Right atrium auricular region (tissue), 2 donors: Measurements from ENCODE around the gene PLCH2. TPM values are rescaled to one million over a fixed set of nuclear protein-coding genes. Genes with fewer than 3 reads are reported as not detected.

Experiments used
- DNase-seq: peaks from one replicate; pipeline ENCODE4 v3.0.0-alpha.2; 2019; ENCODE audit warnings: low spot score
- H3K27ac ChIP-seq, 2 donors: fragments of 200-600 bp; sonication (generic); 1 replicate in 1 of 2; 2 replicates in 1 of 2; pipeline ENCODE4 v1.5.1; 2016 to 2019
- H3K27me3 ChIP-seq, 2 donors: fragments of 200-600 bp; sonication (generic); one replicate each; pipeline versions ENCODE4 v1.5.1 to v1.6.0; 2017 to 2019
- H3K36me3 ChIP-seq: fragments of 200-600 bp; sonication (generic); one replicate; pipeline ENCODE4 v1.5.1; 2016
- H3K4me1 ChIP-seq, 2 donors: fragments of 200-600 bp; sonication (generic); one replicate each; pipeline versions ENCODE4 v1.5.1 to v1.6.0; 2017 to 2019
- H3K4me3 ChIP-seq, 2 donors: fragments of 200-600 bp; sonication (generic); 1 replicate in 1 of 2; 2 replicates in 1 of 2; pipeline ENCODE4 v1.5.1; 2017 to 2019; ENCODE audit warnings: mild to moderate bottlenecking in 1 of 2, moderate library complexity in 1 of 2
- H3K9me3 ChIP-seq, 2 donors: fragments of 200-600 bp; sonication (generic); one replicate each; pipeline ENCODE4 v1.5.1; 2019
- CTCF ChIP-seq, 2 donors: fragments of 200-600 bp; sonication (generic); IDR thresholded peaks; one replicate each; pipeline ENCODE4 v1.5.1; 2019; ENCODE audit warnings: antibody characterized with exemption in 2 of 2
- total RNA-seq, 2 donors: library from RNA; depleted of rRNA; stranded (reverse); fragments of >200 nt; gene quantifications; one replicate each; pipeline ENCODE4 v1.1.0, GENCODE V29; 2016

PLCH2 gene
- total RNA-seq, 2 donors from 2014 or later, result 0.12 TPM; not detected in 1

GRCh38 chr1:2451741-2452140, 24.3 kb upstream of the PLCH2 start:
- Histone ChIP-seq H3K4me3 (no peak overlapping the region), H3K4me1 (no peaks in the 10 kb centered on the region), H3K27me3 (peaks cover 0 to 9% of the 10 kb centered on the region in 2 donors), H3K27ac (no peak overlapping the region), H3K36me3 (no peaks in the 10 kb centered on the region), H3K9me3 (no peaks in the 10 kb centered on the region)
- TF ChIP-seq CTCF (IDR thresholded peaks at IDR 0.05), result no peak
- no peak for DNase-seq

- no peaks in the 10 kb centered on the region for H3K4me1 ChIP-seq
- H3K9me3 ChIP-seq, result no peaks in the 10 kb centered on the region
- H3K27ac ChIP-seq, result no peak overlapping the region
- peaks cover 0 to 9% of the 10 kb centered on the region in 2 donors for H3K27me3 ChIP-seq
- no peak for DNase-seq
- H3K4me3 ChIP-seq, result no peak overlapping the region
- no peak for TF ChIP-seq CTCF (IDR thresholded peaks at IDR 0.05)
- H3K36me3 ChIP-seq, result no peaks in the 10 kb centered on the region
Observed at GRCh38 chr1:2452201-2452931, 23.7 kb upstream of the PLCH2 start.

- TF ChIP-seq CTCF (IDR thresholded peaks at IDR 0.05), result no peak
- peaks cover 0 to 9% of the 10 kb centered on the region in 2 donors for H3K27me3 ChIP-seq
- H3K27ac ChIP-seq, result no peak overlapping the region
- no peaks in the 10 kb centered on the region for H3K4me1 ChIP-seq
- DNase-seq, result no peak
- H3K4me3 ChIP-seq, result no peak overlapping the region
- no peaks in the 10 kb centered on the region for H3K9me3 ChIP-seq
- H3K36me3 ChIP-seq, result no peaks in the 10 kb centered on the region
Observed at GRCh38 chr1:2452932-2453315, 23.2 kb upstream of the PLCH2 start.

- H3K36me3 ChIP-seq, result no peaks in the 10 kb centered on the region
- no peak for TF ChIP-seq CTCF (IDR thresholded peaks at IDR 0.05)
- no peak for DNase-seq
- H3K27me3 ChIP-seq, result peaks cover 0 to 9% of the 10 kb centered on the region in 2 donors
- no peaks in the 10 kb centered on the region for H3K9me3 ChIP-seq
- no peaks in the 10 kb centered on the region for H3K4me1 ChIP-seq
- no peak overlapping the region for H3K4me3 ChIP-seq
- no peak overlapping the region for H3K27ac ChIP-seq
Observed at GRCh38 chr1:2454227-2454626, 21.9 kb upstream of the PLCH2 start.

- no peak for DNase-seq
- Histone ChIP-seq H3K4me1 (peaks cover 0 to 10% of the 10 kb centered on the region in 2 donors), H3K4me3 (no peak overlapping the region), H3K27ac (no peak overlapping the region), H3K36me3 (no peaks in the 10 kb centered on the region), H3K9me3 (no peaks in the 10 kb centered on the region), H3K27me3 (peaks cover 0 to 9% of the 10 kb centered on the region in 2 donors)
- no peak for TF ChIP-seq CTCF (IDR thresholded peaks at IDR 0.05)
Observed at GRCh38 chr1:2455757-2456156, 20.3 kb upstream of the PLCH2 start.

- Histone ChIP-seq H3K36me3 (no peaks in the 10 kb centered on the region), H3K27me3 (peaks cover 0 to 2% of the 10 kb centered on the region in 2 donors), H3K4me1 (peaks cover 0 to 10% of the 10 kb centered on the region in 2 donors), H3K9me3 (no peaks in the 10 kb centered on the region), H3K4me3 (no peak overlapping the region), H3K27ac (no peak overlapping the region)
- no peak for DNase-seq
- TF ChIP-seq CTCF (IDR thresholded peaks at IDR 0.05), result no peak
Observed at GRCh38 chr1:2457444-2457843, 18.6 kb upstream of the PLCH2 start.
